Rectal smooth muscle tissue (tissue), 1 donor: ENCODE results near the gene LZTR1.

Source experiments
- H3K27ac ChIP-seq: one replicate; pipeline ENCODE4 v1.7.0; 2013; ENCODE audit warnings: low read depth, low read length, inconsistent platforms
- H3K27me3 ChIP-seq: one replicate; pipeline ENCODE4 v1.7.0; 2013; ENCODE audit warnings: low read length; ENCODE audit not compliant: control insufficient read depth, insufficient read depth
- H3K36me3 ChIP-seq: one replicate; pipeline ENCODE4 v1.7.0; 2013; ENCODE audit warnings: low read length; ENCODE audit not compliant: control insufficient read depth, insufficient read depth
- H3K4me1 ChIP-seq: one replicate; pipeline ENCODE4 v1.7.0; 2013; ENCODE audit warnings: low read length; ENCODE audit not compliant: control insufficient read depth, insufficient read depth
- H3K4me3 ChIP-seq: one replicate; pipeline ENCODE4 v1.7.0; 2013; ENCODE audit warnings: low read length
- H3K9ac ChIP-seq: one replicate; pipeline ENCODE4 v1.7.0; 2013; ENCODE audit warnings: low read length

LZTR1 gene

DNA sequence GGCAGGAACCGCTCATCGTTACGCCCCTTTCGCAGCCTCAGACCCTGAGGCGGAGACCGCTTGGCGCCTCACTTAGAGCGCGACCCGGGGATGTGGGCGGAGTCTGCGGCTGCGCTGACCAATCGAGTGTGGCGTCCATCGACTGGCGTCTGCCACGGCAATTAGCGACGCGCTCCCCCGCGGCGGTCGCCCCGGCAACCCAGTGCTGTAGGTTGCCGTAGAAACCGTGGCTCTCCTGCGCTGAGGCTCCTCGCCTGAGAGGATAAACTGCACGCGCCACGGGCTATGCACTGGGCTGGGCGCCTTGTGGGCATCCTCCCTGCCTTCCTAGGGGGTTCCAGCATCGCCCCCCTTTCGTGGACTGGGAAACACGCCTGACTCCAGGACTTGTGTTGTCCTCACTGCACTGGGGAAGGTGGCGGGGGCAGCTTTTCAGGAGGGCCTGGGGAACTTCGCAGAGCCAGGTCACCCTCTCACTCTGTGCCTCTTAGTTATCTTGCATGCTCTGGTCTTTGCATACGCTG lies 32.2 kb downstream of the LZTR1 start:
- H3K9ac ChIP-seq: no peak overlapping the region
- H3K27ac ChIP-seq: no peak overlapping the region
- H3K36me3 ChIP-seq: no peaks in the 10 kb centered on the region
- peaks cover 12% of the 10 kb centered on the region for H3K4me1 ChIP-seq
- peak overlapping the region; percentile 53 for H3K4me3 ChIP-seq
- no peaks in the 10 kb centered on the region for H3K27me3 ChIP-seq

DNA sequence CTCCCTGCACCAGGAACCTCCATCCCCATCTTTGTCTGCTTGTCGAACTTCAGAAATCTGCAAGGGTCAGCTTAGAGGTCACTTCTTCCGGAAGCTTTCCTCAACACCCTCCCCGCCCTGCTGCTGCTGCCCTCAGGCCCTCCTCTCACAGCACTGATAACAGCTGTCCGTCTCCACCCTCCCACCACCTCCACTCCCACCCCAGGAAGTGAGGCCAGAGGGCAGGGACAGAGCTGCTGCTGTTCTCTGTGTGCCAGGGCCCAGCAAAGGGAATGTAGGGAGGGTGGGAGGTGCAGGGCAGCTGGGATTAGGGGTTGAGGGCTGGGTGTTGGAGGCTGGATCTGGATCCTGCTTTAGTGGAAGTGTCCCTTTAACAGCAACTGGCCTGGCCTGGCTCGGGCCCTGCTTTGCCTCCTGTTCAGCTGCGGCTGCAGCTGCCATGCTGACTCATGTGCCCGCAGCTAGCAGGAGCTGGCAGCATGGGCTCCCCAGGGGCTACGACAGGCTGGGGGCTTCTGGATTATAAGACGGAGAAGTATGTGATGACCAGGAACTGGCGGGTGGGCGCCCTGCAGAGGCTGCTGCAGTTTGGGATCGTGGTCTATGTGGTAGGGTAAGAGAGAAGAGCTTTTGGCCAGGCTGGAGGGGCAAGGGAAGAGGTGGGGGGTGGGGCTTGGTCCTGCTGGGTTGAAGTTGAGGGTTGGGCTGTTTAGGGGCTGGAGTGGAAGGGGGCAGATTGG lies 32.8 kb downstream of the LZTR1 start, which contains the start of gene P2RX6:
Gene P2RX6 (plus strand): TSS at position 440 of the 740 bp plus-strand sequence. CDS start 10 bp downstream, at position 450.
- peak within 1 kb of the TSS; percentile 23 for H3K27ac ChIP-seq
- H3K4me3 ChIP-seq: peak within 1 kb of the TSS; percentile 53
- no peak within 1 kb of the TSS for H3K9ac ChIP-seq
- peaks cover 12% of the 10 kb centered on the region for H3K4me1 ChIP-seq
- H3K36me3 ChIP-seq: no peaks in the 10 kb centered on the region
- H3K27me3 ChIP-seq: no peaks in the 10 kb centered on the region

DNA sequence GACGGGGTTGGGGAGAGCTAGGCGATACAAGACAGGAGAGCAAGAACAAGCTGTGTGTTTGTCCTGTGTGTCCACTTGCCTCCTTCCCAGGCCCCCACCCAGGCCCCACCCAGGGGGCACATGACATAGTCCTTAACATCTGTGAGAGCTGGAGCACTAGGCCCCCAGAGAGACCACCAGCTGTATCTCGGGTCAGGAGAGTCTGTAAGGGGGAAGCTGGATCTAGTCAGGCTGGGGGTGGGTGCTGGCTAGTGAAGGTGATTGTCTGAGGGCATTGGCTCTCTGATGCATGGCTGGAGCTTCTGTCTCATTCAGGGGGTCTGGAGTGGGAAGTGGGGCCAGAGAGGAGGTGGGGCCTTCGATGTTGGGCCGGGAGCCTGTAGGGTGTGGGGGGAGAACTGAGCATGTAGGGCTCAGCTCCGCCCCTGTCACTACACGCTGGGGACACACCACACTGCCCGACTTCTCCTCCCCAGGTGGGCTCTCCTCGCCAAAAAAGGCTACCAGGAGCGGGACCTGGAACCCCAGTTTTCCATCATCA lies 33.4 kb downstream of the LZTR1 start:
- Histone ChIP-seq H3K36me3 (no peaks in the 10 kb centered on the region), H3K4me1 (peaks cover 12% of the 10 kb centered on the region), H3K27ac (no peak overlapping the region), H3K4me3 (no peak overlapping the region), H3K27me3 (no peaks in the 10 kb centered on the region), H3K9ac (no peak overlapping the region)

DNA sequence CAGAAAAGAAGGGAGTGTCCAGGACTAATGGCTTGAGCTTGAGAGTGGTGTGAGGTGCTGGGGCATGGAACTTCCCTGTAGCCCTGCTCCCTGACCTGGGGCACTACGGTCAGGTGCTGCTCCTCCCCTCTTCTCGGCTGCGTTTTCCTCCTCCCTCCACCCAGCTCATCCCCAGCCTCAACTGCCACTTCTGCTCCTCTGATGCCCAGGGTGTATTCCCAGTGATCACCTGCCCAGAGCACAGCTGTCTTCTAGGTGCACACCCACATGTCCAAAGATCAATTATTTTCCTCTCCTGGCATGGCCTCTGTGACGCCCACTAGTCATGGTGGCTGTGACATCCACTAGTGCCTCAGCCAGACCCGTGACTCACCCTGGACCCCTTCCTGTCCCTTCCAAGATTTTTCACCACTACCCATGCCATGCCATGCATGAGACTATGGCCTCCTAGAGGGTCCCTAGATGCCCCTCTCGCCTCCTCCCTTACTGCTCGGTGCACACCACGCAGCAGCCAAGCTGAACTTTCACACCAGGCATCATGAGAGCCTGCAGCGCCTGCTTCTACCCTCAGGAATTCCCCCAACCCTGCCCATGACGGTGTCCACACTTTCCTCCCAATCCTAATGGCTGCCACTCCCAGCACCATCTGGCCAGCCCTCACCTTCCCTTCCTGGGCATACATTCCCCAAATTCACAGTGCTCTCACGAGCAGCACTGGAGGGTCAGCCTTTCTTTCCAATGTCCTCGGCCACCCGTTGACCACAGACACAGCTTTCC lies 34.7 kb downstream of the LZTR1 start:
- peaks cover 12% of the 10 kb centered on the region for H3K4me1 ChIP-seq
- H3K4me3 ChIP-seq: no peak overlapping the region

DNA sequence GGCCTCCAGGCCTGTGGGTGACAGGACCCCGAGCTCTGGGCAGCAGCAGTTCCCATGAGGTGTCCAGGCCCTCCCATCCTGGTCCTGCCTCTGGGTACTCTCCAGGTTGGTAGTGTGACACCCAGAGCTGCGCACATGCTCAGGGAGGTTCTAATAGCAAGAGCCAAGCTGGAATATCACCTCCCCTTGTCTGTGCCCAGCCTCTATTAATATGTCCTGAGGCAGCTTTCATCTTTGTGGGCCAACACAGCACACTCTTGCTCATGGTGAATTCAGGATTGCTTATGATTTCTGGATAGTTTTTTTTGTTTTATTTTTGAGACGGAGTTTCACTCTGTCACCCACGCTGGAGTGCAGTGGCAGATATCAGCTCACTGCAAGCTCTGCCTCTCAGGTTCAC lies 36.2 kb downstream of the LZTR1 start:
- Histone ChIP-seq H3K27me3 (no peaks in the 10 kb centered on the region), H3K27ac (no peak overlapping the region), H3K9ac (no peak overlapping the region), H3K4me1 (peaks cover 12% of the 10 kb centered on the region), H3K4me3 (no peak overlapping the region), H3K36me3 (no peaks in the 10 kb centered on the region)

More for the DNA sequence above, 34.7 kb downstream of the LZTR1 start:
- Histone ChIP-seq H3K27me3 (no peaks in the 10 kb centered on the region), H3K9ac (no peak overlapping the region), H3K27ac (no peak overlapping the region), H3K36me3 (no peaks in the 10 kb centered on the region)

DNA sequence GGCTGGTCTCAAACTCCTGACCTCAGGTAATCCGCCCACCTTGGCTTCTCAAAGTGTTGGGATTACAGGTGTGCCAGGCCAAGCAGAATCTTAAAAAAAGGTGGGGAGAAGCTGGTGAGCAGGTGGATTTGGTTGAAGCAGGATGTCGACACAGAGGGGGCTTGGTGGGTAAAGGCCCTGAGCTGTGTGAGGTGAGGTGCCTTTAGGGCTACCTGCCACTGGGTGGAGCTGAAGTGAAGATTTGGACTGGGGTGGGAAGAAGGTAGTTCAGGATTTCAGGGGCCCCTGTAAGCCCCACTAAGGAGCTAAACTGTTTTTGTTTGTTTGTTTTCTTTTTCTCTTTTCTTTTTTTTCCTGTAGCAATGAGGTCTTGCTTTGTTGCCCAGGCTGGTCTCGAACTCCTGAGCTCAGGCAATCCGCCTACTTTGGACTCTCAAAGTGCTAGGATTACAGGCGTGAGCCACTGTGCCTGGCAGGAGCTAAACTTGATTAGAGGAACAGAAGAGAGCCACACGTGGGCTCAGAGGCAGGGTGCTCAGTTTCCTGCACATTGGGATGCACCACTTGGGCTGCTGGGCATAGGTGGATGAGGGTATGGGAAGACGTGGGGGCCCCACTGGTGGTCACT lies 38.8 kb downstream of the LZTR1 start:
- Histone ChIP-seq H3K9ac (no peak overlapping the region), H3K36me3 (no peaks in the 10 kb centered on the region), H3K27me3 (no peaks in the 10 kb centered on the region), H3K4me1 (no peaks in the 10 kb centered on the region), H3K27ac (no peak overlapping the region), H3K4me3 (no peak overlapping the region)

DNA sequence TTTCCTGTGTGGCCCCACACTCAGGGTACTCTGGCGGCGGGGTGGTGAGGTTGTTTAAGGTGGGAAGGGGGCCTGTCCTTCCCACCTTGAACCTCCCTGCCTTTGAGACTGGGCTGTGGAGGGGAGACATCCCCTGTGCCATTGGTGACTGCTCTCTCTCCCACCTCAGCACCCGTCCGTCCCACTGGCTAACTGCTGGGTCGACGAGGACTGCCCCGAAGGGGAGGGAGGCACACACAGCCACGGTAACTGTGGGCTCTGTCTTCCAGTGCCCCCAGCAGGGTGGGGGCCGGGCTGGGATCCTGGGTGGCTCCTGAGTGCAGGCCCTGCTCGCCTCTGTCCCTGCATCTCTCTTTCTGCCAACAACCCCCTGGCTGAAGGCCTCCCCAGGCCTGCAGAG lies 40.4 kb downstream of the LZTR1 start:
- H3K36me3 ChIP-seq: no peaks in the 10 kb centered on the region

DNA sequence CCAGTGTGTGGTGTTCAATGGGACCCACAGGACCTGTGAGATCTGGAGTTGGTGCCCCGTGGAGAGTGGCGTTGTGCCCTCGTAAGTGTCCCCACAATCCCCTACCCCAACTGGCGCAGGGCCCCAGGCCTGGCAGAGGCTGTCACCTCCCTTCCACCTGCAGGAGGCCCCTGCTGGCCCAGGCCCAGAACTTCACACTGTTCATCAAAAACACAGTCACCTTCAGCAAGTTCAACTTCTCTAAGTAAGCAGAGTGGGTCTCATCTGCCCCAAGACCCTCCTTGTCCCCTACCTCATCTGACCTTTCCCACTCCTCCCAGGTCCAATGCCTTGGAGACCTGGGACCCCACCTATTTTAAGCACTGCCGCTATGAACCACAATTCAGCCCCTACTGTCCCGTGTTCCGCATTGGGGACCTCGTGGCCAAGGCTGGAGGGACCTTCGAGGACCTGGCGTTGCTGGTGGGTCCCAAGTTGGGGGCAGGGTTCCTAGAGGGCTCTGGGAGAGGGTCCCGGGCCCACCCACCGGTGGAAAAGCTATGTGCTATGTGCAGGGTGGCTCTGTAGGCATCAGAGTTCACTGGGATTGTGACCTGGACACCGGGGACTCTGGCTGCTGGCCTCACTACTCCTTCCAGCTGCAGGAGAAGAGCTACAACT lies 41.0 kb downstream of the LZTR1 start:
- Histone ChIP-seq H3K4me1 (no peaks in the 10 kb centered on the region), H3K4me3 (no peak overlapping the region), H3K27me3 (no peaks in the 10 kb centered on the region), H3K9ac (no peak overlapping the region), H3K36me3 (no peaks in the 10 kb centered on the region), H3K27ac (no peak overlapping the region)

More for the DNA sequence above, 40.4 kb downstream of the LZTR1 start:
- Histone ChIP-seq H3K9ac (no peak overlapping the region), H3K4me1 (no peaks in the 10 kb centered on the region), H3K27me3 (no peaks in the 10 kb centered on the region), H3K4me3 (no peak overlapping the region), H3K27ac (no peak overlapping the region)

DNA sequence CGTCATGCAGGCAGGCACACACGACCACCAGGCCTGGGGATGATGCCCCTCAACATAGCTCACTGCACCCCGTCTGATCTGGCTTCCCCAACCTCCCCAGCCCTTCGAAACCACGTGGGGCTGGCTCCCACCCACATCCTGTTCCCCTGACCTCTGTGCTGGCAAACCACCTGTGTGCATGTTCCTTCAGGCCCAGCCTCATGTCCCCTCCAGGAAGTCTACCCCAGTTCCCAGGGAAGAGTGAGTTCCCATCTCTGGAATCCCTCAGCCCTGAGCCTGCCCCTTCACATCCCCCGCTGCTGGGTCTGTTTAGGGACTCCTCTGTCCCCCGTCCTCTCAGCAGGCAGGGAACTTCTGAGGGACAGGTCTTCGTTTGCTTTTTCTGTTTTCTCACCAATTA lies 43.2 kb downstream of the LZTR1 start:
- no peaks in the 10 kb centered on the region for H3K27me3 ChIP-seq
- H3K9ac ChIP-seq: no peak overlapping the region
- no peaks in the 10 kb centered on the region for H3K4me1 ChIP-seq
- no peaks in the 10 kb centered on the region for H3K36me3 ChIP-seq
- no peak overlapping the region for H3K27ac ChIP-seq
- no peak overlapping the region for H3K4me3 ChIP-seq

DNA sequence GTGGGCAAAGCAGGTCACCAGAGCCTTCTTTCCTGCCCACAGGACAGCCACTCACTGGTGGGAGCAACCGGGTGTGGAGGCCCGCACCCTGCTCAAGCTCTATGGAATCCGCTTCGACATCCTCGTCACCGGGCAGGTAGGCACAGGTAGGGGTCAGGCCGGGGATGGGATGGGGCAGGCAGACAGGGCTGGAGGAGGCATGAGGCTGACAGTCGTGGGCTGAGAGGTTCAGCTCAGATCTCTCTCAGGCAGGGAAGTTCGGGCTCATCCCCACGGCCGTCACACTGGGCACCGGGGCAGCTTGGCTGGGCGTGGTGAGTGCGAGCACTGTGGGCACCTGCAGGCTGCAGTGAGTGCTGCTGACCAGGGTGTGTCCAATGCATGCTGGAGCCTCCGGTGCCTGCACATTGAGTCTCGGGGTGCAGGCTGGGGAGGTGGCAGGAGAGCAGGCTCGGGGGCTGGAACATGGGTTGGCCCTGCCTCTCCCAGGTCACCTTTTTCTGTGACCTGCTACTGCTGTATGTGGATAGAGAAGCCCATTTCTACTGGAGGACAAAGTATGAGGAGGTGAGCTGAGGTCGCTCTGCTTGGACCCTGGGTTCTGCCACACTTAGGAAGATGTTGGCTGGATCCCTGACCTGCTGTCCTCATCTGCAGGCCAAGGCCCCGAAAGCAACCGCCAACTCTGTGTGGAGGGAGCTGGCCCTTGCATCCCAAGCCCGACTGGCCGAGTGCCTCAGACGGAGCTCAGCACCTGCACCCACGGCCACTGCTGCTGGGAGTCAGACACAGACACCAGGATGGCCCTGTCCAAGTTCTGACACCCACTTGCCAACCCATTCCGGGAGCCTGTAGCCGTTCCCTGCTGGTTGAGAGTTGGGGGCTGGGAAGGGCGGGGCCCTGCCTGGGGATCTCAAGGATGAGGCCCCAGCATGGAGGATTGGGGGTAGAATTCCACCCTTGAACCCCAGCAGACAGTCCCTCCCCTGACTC lies 44.0 kb downstream of the LZTR1 start:
- Histone ChIP-seq H3K27ac (no peak overlapping the region), H3K4me1 (no peaks in the 10 kb centered on the region), H3K36me3 (no peaks in the 10 kb centered on the region), H3K4me3 (no peak overlapping the region), H3K9ac (no peak overlapping the region), H3K27me3 (peaks cover under 1% of the 10 kb centered on the region)
